ENCODE measurements around the gene ROR2. TPM values are rescaled to one million over a fixed set of nuclear protein-coding genes. Genes with fewer than 3 reads are reported as not detected.

ROR2 gene
- total RNA-seq, 4 donors from 2014 or later, result 4.2 to 23.2 (median 11.2) TPM

DNA sequence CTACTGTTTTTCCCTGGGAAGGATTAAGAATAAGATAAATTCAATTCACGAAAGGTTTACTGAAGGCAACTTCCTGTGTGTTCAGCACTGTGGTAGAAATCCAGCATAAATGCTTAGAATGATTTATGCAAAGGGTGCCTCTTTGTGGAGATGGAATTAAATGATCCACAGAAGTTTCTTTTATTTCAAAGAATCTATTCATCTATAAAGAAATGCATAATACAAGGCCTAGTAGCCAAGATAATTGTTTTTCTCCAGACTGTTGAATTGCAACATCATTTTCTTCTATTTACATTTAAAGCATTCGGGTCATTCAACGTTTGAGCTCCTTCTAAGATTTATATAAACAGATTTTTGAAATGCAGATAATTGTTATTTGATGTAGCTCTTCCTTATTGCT is 387.6 kb downstream of the ROR2 start:
- intact Hi-C loops (cut with DNase I; ENCODE audit: low total_unique reads), result no loop called here
- Histone ChIP-seq H3K27ac (no peak overlapping the region), H3K9me3 (no peaks in the 10 kb centered on the region), H3K36me3 (no peaks in the 10 kb centered on the region), H3K4me3 (no peak overlapping the region), H3K4me1 (peaks cover 0 to 4% (median 0%) of the 10 kb centered on the region in 4 donors), H3K27me3 (no peaks in the 10 kb centered on the region)
- DNase-seq, result no peak
- in situ Hi-C loops (cut with MboI; ENCODE audit: low pct_ligation_motif_present in 1 of 4, low pct_unique_long_range_greater_than_20kb in 1 of 4, low sequenced_read_pairs in 3 of 4), result loop anchor here in 1 of 4 donors (10.0 kb wide), 1 partner anchor 58 kb away; no protein-coding TSS in a partner anchor
- TF ChIP-seq EP300 (IDR thresholded peaks at IDR 0.05; ENCODE audit: low read depth), result no peak
- no peak for TF ChIP-seq POLR2A (IDR thresholded peaks at IDR 0.05)
- TF ChIP-seq CTCF (IDR thresholded peaks at IDR 0.05), result no peak
- TF ChIP-seq POLR2AphosphoS5 (IDR thresholded peaks at IDR 0.05), result no peak
- 33 to 35% methylated on average over 3 of the region's 3 CpGs for WGBS, 2 donors (ENCODE audit: low coverage in 1 of 2)

DNA sequence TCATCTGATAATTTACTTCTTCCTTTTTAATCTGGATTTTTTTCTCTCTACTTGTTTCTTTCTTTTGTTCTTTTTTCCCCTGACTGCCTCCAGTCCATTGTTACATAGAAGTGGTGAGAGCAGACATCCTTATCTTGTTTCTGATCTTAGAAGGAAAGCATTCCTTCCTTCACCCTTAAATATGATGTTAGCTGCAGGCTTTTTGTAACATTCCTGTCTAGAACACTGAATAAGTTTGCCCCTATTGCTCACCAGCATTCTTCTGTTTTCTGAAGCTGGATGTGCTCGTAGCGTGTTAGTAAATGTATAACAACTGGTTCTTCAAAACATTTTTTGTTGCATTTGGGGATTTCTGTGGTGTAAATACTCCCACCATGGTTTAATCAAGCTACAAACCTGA is 389.7 kb downstream of the ROR2 start:
- no peak overlapping the region for H3K4me3 ChIP-seq
- no peak overlapping the region for H3K27ac ChIP-seq
- no peaks in the 10 kb centered on the region for H3K9me3 ChIP-seq
- DNase-seq, result no peak
- no peaks in the 10 kb centered on the region for H3K27me3 ChIP-seq
- intact Hi-C loops (cut with DNase I; ENCODE audit: low total_unique reads), result no loop called here
- peaks cover 0 to 4% (median 0%) of the 10 kb centered on the region in 4 donors for H3K4me1 ChIP-seq
- in situ Hi-C loops (cut with MboI; ENCODE audit: low pct_ligation_motif_present in 1 of 4, low pct_unique_long_range_greater_than_20kb in 1 of 4, low sequenced_read_pairs in 3 of 4), result loop anchor here in 1 of 4 donors (10.0 kb wide), 1 partner anchor 56 kb away; no protein-coding TSS in a partner anchor
- no peak for TF ChIP-seq POLR2AphosphoS5 (IDR thresholded peaks at IDR 0.05)
- no peak for TF ChIP-seq CTCF (IDR thresholded peaks at IDR 0.05)
- no peak for TF ChIP-seq EP300 (IDR thresholded peaks at IDR 0.05; ENCODE audit: low read depth)
- TF ChIP-seq POLR2A (IDR thresholded peaks at IDR 0.05), result no peak
- 78 to 92% methylated on average over 2 of the region's 2 CpGs for WGBS, 2 donors (ENCODE audit: low coverage in 1 of 2)
- H3K36me3 ChIP-seq, result no peaks in the 10 kb centered on the region

GRCh38 chr9:91558879-91559278 is 391.1 kb downstream of the ROR2 start:
- Histone ChIP-seq H3K27me3 (no peaks in the 10 kb centered on the region), H3K4me3 (no peak overlapping the region), H3K27ac (no peak overlapping the region), H3K36me3 (no peaks in the 10 kb centered on the region), H3K9me3 (no peaks in the 10 kb centered on the region), H3K4me1 (peaks cover 0 to 4% (median 0%) of the 10 kb centered on the region in 4 donors)
- no peak for DNase-seq
- in situ Hi-C loops (cut with MboI; ENCODE audit: low pct_ligation_motif_present in 1 of 4, low pct_unique_long_range_greater_than_20kb in 1 of 4, low sequenced_read_pairs in 3 of 4), result no loop called here
- intact Hi-C loops (cut with DNase I; ENCODE audit: low total_unique reads), result no loop called here
- TF ChIP-seq POLR2AphosphoS5 (IDR thresholded peaks at IDR 0.05), result no peak
- TF ChIP-seq POLR2A (IDR thresholded peaks at IDR 0.05), result no peak
- TF ChIP-seq CTCF (IDR thresholded peaks at IDR 0.05), result no peak
- TF ChIP-seq EP300 (IDR thresholded peaks at IDR 0.05; ENCODE audit: low read depth), result no peak
- 56 to 83% methylated on average over 2 of the region's 2 CpGs for WGBS, 2 donors (ENCODE audit: low coverage in 1 of 2)

GRCh38 chr9:91558395-91558794 is 391.6 kb downstream of the ROR2 start:
- no peak for TF ChIP-seq POLR2AphosphoS5 (IDR thresholded peaks at IDR 0.05)
- no peak for TF ChIP-seq EP300 (IDR thresholded peaks at IDR 0.05; ENCODE audit: low read depth)
- no peak for TF ChIP-seq CTCF (IDR thresholded peaks at IDR 0.05)
- intact Hi-C loops (cut with DNase I; ENCODE audit: low total_unique reads) (no loop called here), in situ Hi-C loops (cut with MboI; ENCODE audit: low pct_ligation_motif_present in 1 of 4, low pct_unique_long_range_greater_than_20kb in 1 of 4, low sequenced_read_pairs in 3 of 4) (no loop called here)
- H3K9me3 ChIP-seq, result no peaks in the 10 kb centered on the region
- DNase-seq, result no peak
- WGBS, 2 donors (ENCODE audit: low coverage in 1 of 2), result 78 to 81% methylated on average over 3 of the region's 3 CpGs
- peaks cover 0 to 4% (median 0%) of the 10 kb centered on the region in 4 donors for H3K4me1 ChIP-seq
- H3K27me3 ChIP-seq, result no peaks in the 10 kb centered on the region
- H3K36me3 ChIP-seq, result no peaks in the 10 kb centered on the region
- H3K4me3 ChIP-seq, result no peak overlapping the region
- no peak overlapping the region for H3K27ac ChIP-seq
